BLaER1 (cell line): ENCODE measurements around the gene ST7.

Experiments
- H3K27ac ChIP-seq: shearing (Covaris generic); formaldehyde crosslinking; 2 replicates; pipeline ENCODE4 v1.8.1; 2022
- H3K27me3 ChIP-seq: shearing (Covaris generic); formaldehyde crosslinking; 2 replicates; pipeline ENCODE4 v1.8.1; 2022
- H3K36me3 ChIP-seq: shearing (Covaris generic); formaldehyde crosslinking; 2 replicates; pipeline ENCODE4 v1.8.1; 2022
- H3K4me1 ChIP-seq: shearing (Covaris generic); formaldehyde crosslinking; 2 replicates; pipeline ENCODE4 v1.8.1; 2022
- H3K4me2 ChIP-seq: shearing (Covaris generic); formaldehyde crosslinking; 2 replicates; pipeline ENCODE4 v1.8.1; 2022
- H3K4me3 ChIP-seq: shearing (Covaris generic); formaldehyde crosslinking; 2 replicates; pipeline ENCODE4 v1.8.1; 2022
- H3K9ac ChIP-seq: shearing (Covaris generic); formaldehyde crosslinking; 2 replicates; pipeline ENCODE4 v1.8.1; 2022
- H3K9me3 ChIP-seq: shearing (Covaris generic); formaldehyde crosslinking; 2 replicates; pipeline ENCODE4 v1.8.1; 2022
- H4K20me1 ChIP-seq: shearing (Covaris generic); formaldehyde crosslinking; 2 replicates; pipeline ENCODE4 v1.8.1; 2022
- Cebpa-rat ChIP-seq: shearing (Covaris generic); IDR thresholded peaks from 2 replicates; pipeline ENCODE4 v1.8.1; 2022

The ST7 gene

GRCh38 chr7:117129521-117129955, 176.2 kb downstream of the ST7 start:
- H3K9me3 ChIP-seq: no peaks in the 10 kb centered on the region
- no peaks in the 10 kb centered on the region for H3K27me3 ChIP-seq
- TF ChIP-seq Cebpa-rat: no peak
- H3K9ac ChIP-seq: no peak overlapping the region
- no peaks in the 10 kb centered on the region for H4K20me1 ChIP-seq
- H3K4me3 ChIP-seq: no peak overlapping the region
- H3K4me2 ChIP-seq: no peak overlapping the region
- H3K27ac ChIP-seq: no peak overlapping the region
- H3K36me3 ChIP-seq: no peaks in the 10 kb centered on the region
- no peaks in the 10 kb centered on the region for H3K4me1 ChIP-seq

GRCh38 chr7:117130262-117130661, 177.0 kb downstream of the ST7 start:
- no peak overlapping the region for H3K27ac ChIP-seq

GRCh38 chr7:117132321-117133120, 179.2 kb downstream of the ST7 start:
- no peak overlapping the region for H3K27ac ChIP-seq
- no peak overlapping the region for H3K9ac ChIP-seq
- no peaks in the 10 kb centered on the region for H4K20me1 ChIP-seq
- TF ChIP-seq Cebpa-rat: no peak
- H3K4me3 ChIP-seq: no peak overlapping the region
- H3K27me3 ChIP-seq: no peaks in the 10 kb centered on the region
- no peaks in the 10 kb centered on the region for H3K36me3 ChIP-seq
- H3K4me2 ChIP-seq: no peak overlapping the region
- no peaks in the 10 kb centered on the region for H3K4me1 ChIP-seq
- no peaks in the 10 kb centered on the region for H3K9me3 ChIP-seq

More at GRCh38 chr7:117130262-117130661, 177.0 kb downstream of the ST7 start:
- Histone ChIP-seq H3K9ac (no peak overlapping the region), H3K27me3 (no peaks in the 10 kb centered on the region), H3K4me3 (no peak overlapping the region), H3K4me1 (no peaks in the 10 kb centered on the region), H3K36me3 (no peaks in the 10 kb centered on the region), H3K9me3 (no peaks in the 10 kb centered on the region), H3K4me2 (no peak overlapping the region), H4K20me1 (no peaks in the 10 kb centered on the region)
- no peak for TF ChIP-seq Cebpa-rat

DNA sequence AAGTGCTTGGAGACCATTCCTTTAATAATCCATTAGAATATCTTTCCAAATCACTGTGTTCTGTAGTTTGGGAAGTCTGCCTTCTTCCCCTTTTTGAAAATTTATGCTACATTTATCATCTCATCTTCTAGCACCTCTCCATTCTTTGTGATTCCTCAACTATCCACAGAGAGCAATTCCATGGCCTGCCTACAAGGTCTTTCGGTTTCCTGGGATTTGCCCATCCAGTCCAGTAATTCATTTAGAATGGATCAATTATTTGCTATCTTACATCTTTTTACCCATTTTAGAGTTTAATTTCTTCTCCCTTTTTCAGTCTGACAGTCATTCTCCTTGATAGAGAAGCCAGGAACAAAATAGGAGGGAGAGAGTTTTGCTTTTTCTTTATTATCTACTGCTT, 179.8 kb downstream of the ST7 start:
- H3K27ac ChIP-seq: no peak overlapping the region
- no peaks in the 10 kb centered on the region for H3K27me3 ChIP-seq
- no peaks in the 10 kb centered on the region for H3K9me3 ChIP-seq
- no peaks in the 10 kb centered on the region for H4K20me1 ChIP-seq
- H3K4me1 ChIP-seq: no peaks in the 10 kb centered on the region
- no peak for TF ChIP-seq Cebpa-rat
- no peaks in the 10 kb centered on the region for H3K36me3 ChIP-seq
- no peak overlapping the region for H3K9ac ChIP-seq
- no peak overlapping the region for H3K4me2 ChIP-seq
- H3K4me3 ChIP-seq: no peak overlapping the region

DNA sequence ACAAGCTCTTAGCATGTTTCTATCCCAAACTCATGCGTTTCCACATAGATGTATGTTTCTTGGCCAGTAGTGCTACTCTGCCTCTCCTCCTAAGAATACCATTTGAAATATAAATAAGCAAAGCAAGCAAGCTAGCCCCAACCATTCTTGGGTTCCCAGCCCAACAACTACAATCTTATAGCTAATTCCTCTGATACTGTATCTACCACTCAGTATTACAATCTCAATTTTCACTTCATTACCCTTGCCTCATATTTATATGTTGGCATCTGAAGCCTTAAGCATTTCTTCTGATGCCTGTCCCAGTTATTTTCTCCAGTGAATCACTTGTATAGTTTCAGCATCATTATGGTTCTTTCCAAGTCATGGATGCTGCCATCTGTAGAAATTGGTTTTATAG, 181.1 kb downstream of the ST7 start:
- no peak overlapping the region for H3K27ac ChIP-seq
- no peaks in the 10 kb centered on the region for H3K36me3 ChIP-seq
- H3K9ac ChIP-seq: no peak overlapping the region
- no peak overlapping the region for H3K4me3 ChIP-seq
- no peak overlapping the region for H3K4me2 ChIP-seq
- H4K20me1 ChIP-seq: no peaks in the 10 kb centered on the region
- no peaks in the 10 kb centered on the region for H3K27me3 ChIP-seq
- TF ChIP-seq Cebpa-rat: no peak
- H3K9me3 ChIP-seq: no peaks in the 10 kb centered on the region
- H3K4me1 ChIP-seq: no peaks in the 10 kb centered on the region

GRCh38 chr7:117134889-117135552, 181.7 kb downstream of the ST7 start:
- Histone ChIP-seq H4K20me1 (no peaks in the 10 kb centered on the region), H3K27me3 (no peaks in the 10 kb centered on the region), H3K4me1 (no peaks in the 10 kb centered on the region), H3K36me3 (no peaks in the 10 kb centered on the region), H3K9me3 (no peaks in the 10 kb centered on the region), H3K4me2 (no peak overlapping the region), H3K9ac (no peak overlapping the region), H3K4me3 (no peak overlapping the region), H3K27ac (no peak overlapping the region)
- TF ChIP-seq Cebpa-rat: no peak

DNA sequence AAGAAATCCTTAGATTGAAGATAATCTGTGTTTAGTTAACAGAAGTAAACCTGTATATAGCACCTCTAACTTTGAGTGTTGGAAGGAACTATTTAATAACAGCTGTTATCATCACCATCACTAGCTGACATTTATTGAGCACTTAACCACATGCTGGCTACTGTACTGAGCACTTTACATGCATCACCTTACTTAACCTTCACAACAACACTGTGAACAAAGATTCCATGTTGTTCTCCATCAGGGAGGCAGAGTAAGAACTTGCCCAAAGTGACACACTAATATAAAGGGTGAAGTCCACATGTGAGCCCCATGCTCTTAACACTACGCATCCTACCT, 182.2 kb downstream of the ST7 start:
- no peak overlapping the region for H3K4me2 ChIP-seq
- no peak for TF ChIP-seq Cebpa-rat
- no peak overlapping the region for H3K27ac ChIP-seq
- no peaks in the 10 kb centered on the region for H3K27me3 ChIP-seq
- H4K20me1 ChIP-seq: no peaks in the 10 kb centered on the region
- H3K4me3 ChIP-seq: no peak overlapping the region
- no peak overlapping the region for H3K9ac ChIP-seq
- H3K36me3 ChIP-seq: no peaks in the 10 kb centered on the region
- H3K4me1 ChIP-seq: no peaks in the 10 kb centered on the region
- H3K9me3 ChIP-seq: no peaks in the 10 kb centered on the region

DNA sequence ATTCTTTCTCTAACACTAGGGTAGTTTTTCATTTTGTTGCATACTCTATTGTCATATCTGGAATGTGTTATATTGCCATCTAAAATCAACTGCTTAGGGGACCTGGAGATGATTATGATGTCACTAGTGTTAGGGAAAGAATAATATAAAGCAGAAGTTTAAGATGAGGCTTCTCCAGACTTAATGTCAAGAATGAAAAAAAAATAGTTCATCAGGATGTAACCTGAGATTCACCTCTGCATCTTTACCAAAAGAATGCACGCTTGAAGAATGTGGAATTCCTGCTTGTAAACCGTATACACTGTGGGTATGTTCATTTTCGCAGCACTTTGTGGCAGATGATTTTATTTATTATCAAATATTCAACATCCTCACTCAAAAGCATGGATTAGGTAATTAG, 184.6 kb downstream of the ST7 start:
- no peak overlapping the region for H3K27ac ChIP-seq
- no peak overlapping the region for H3K4me3 ChIP-seq
- H3K9ac ChIP-seq: no peak overlapping the region
- no peaks in the 10 kb centered on the region for H4K20me1 ChIP-seq
- H3K4me2 ChIP-seq: no peak overlapping the region
- H3K27me3 ChIP-seq: no peaks in the 10 kb centered on the region
- TF ChIP-seq Cebpa-rat: no peak
- H3K4me1 ChIP-seq: no peaks in the 10 kb centered on the region
- no peaks in the 10 kb centered on the region for H3K9me3 ChIP-seq
- no peaks in the 10 kb centered on the region for H3K36me3 ChIP-seq

- no peaks in the 10 kb centered on the region for H3K9me3 ChIP-seq
- no peaks in the 10 kb centered on the region for H3K27me3 ChIP-seq
- TF ChIP-seq Cebpa-rat: no peak
- H3K4me1 ChIP-seq: no peaks in the 10 kb centered on the region
- no peaks in the 10 kb centered on the region for H3K36me3 ChIP-seq
- H3K27ac ChIP-seq: no peak overlapping the region
- H4K20me1 ChIP-seq: no peaks in the 10 kb centered on the region
- H3K4me3 ChIP-seq: no peak overlapping the region
- H3K9ac ChIP-seq: no peak overlapping the region
- no peak overlapping the region for H3K4me2 ChIP-seq
Observed at GRCh38 chr7:117138495-117138894, 185.2 kb downstream of the ST7 start.

DNA sequence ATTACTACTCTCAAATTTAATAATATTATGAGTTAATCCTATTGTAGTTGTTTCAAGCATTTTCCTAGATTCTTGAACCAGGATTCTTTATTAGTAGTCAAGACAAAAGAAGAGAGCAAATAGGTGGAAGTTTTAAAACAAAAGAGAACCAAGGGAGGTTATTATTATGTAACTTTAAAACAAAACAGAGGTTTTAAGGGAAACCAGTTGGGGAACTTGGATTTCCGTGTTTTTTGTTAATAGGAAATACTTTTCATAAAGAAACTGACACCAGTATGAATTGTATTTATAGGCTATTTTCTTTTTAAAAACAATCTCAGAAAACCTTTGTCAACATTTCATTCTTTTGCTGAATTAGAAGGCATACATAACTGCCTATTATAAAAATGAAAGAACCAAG, 185.7 kb downstream of the ST7 start:
- TF ChIP-seq Cebpa-rat: no peak
- Histone ChIP-seq H3K4me2 (no peak overlapping the region), H3K27ac (no peak overlapping the region), H4K20me1 (no peaks in the 10 kb centered on the region), H3K9me3 (no peaks in the 10 kb centered on the region), H3K9ac (no peak overlapping the region), H3K27me3 (no peaks in the 10 kb centered on the region), H3K36me3 (no peaks in the 10 kb centered on the region), H3K4me1 (no peaks in the 10 kb centered on the region), H3K4me3 (no peak overlapping the region)
